ENCODE results near the gene C16orf89.
"Not testable (repeated sequence)": the region's sequence is repeated elsewhere in the genome, so short reads cannot be mapped to it uniquely, and the experiment has no call there.

DNA sequence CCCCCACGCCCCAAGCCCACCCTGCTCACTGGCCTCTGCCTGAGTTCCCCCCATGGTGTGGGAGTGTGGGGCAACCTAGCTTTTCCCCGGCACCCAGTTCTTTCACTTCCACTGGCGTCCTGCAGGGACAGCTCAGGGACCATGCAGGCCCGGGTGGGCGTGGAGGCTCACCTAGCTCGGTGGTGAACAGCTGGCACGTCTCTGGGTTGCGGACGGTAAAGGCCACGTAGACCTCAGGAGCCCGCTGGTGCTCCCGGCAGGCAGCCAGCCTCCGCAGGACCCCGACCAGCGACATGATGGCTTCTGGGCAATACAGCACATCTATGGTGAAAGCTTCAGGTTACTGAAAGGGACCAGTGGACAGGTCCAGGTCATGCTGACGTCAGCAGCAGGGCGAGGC, 23.2 kb upstream of the C16orf89 start:
- TF ChIP-seq, protein P1, sequence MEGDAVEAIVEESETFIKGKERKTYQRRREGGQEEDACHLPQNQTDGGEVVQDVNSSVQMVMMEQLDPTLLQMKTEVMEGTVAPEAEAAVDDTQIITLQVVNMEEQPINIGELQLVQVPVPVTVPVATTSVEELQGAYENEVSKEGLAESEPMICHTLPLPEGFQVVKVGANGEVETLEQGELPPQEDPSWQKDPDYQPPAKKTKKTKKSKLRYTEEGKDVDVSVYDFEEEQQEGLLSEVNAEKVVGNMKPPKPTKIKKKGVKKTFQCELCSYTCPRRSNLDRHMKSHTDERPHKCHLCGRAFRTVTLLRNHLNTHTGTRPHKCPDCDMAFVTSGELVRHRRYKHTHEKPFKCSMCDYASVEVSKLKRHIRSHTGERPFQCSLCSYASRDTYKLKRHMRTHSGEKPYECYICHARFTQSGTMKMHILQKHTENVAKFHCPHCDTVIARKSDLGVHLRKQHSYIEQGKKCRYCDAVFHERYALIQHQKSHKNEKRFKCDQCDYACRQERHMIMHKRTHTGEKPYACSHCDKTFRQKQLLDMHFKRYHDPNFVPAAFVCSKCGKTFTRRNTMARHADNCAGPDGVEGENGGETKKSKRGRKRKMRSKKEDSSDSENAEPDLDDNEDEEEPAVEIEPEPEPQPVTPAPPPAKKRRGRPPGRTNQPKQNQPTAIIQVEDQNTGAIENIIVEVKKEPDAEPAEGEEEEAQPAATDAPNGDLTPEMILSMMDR (IDR thresholded peaks at IDR 0.05 in 4 of 5, conservative IDR thresholded peaks at IDR 0.05 in 1 of 5), result not testable (repeated sequence)
- not testable (repeated sequence) for TF ChIP-seq POLR2A (IDR thresholded peaks at IDR 0.05)

Measured in gastrocnemius medialis (tissue), 4 donors.